HEK293T (cell line): Measurements from ENCODE around the gene XPO5.

Experiments used
- BHLHE40 ChIP-seq: fragments of 450-650 bp; IDR thresholded peaks from 2 replicates; pipeline ENCODE4 v1.6.1; 2016; ENCODE audit warnings: mild to moderate bottlenecking, moderate library complexity, borderline replicate concordance
- HDGF ChIP-seq: fragments of 450-650 bp; IDR thresholded peaks from 2 replicates; pipeline ENCODE4 v1.6.1; 2017; ENCODE audit warnings: antibody characterized with exemption, borderline replicate concordance

DNA sequence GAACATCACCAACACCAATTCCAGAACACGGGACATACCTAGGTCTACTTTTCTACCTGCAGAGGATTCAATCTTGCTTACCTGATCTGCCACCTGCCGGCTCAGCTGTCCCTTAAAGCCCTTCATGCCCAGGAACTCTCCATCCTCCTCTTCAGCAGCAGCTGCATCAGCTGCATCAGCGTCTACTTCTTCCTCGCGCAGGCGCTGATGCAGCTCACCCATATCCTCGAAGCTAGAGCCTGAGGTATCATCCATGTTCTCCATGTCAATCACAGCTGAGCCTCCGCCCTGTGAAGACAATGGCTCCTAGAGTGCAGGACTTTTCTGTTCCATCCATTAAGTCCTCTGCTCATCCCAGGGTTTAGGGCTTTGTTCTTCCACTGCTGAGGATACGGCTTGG, 60.0 kb downstream of the XPO5 start:
- TF ChIP-seq BHLHE40 = no peak
- no peak for TF ChIP-seq HDGF
